GM20000 (cell line): ENCODE results near the gene RNF26.

ENCODE experiments used
- DNase-seq: peaks from one replicate; pipeline ENCODE4 v3.0.0; 2012; ENCODE audit warnings: low spot score
- CTCF ChIP-seq: IDR thresholded peaks from 2 replicates; pipeline ENCODE4 v1.5.1; 2012; ENCODE audit warnings: mild to moderate bottlenecking, control low read depth; ENCODE audit errors: extremely low read depth, missing control alignments

The RNF26 gene

GRCh38 chr11:119342023-119342300 lies 7.6 kb downstream of the RNF26 start:
- no peak for TF ChIP-seq CTCF

GRCh38 chr11:119342362-119343130 lies 8.2 kb downstream of the RNF26 start:
- DNase-seq, result no peak
- TF ChIP-seq CTCF, result no peak

More at GRCh38 chr11:119342023-119342300, 7.6 kb downstream of the RNF26 start:
- DNase-seq, result no peak

GRCh38 chr11:119343726-119344125 lies 9.4 kb downstream of the RNF26 start:
- DNase-seq, result no peak
- TF ChIP-seq CTCF, result no peak

GRCh38 chr11:119344291-119345010 lies 10.1 kb downstream of the RNF26 start:
- TF ChIP-seq CTCF, result no peak
- no peak for DNase-seq

- no peak for DNase-seq
- no peak for TF ChIP-seq CTCF
These were observed 11.4 kb downstream of the RNF26 start for GRCh38 chr11:119345685-119346084.

GRCh38 chr11:119346605-119347004 lies 12.3 kb downstream of the RNF26 start, which contains the start of gene MFRP:
TSS of gene MFRP (minus strand) at chr11:119346705. CDS start at chr11:119346513, 192 bp downstream.
- DNase-seq, result no peak
- no peak for TF ChIP-seq CTCF

- TF ChIP-seq CTCF, result no peak
- no peak for DNase-seq
These were observed 12.9 kb downstream of the RNF26 start for GRCh38 chr11:119347242-119347641.
